Lung (tissue), 12 donors: ENCODE data around the gene ATG5. TPM values are rescaled to one million over a fixed set of nuclear protein-coding genes. Genes with fewer than 3 reads are reported as not detected.

Experiments
- ATAC-seq: fragments of 200-7000 bp; cut with Tn5 transposase; one replicate; pipeline ENCODE4 v1.9.1; 2020; ENCODE audit warnings: moderate number of reproducible peaks; ENCODE audit not compliant: insufficient read depth, low FRiP score
- DNase-seq, 3 donors: peaks; one replicate each; pipeline ENCODE4 v3.0.0-alpha.2; 2013 to 2017
- H3K27ac ChIP-seq, 2 donors: one replicate each; pipeline ENCODE4 v1.5.1; 2013; ENCODE audit warnings: mild to moderate bottlenecking in 2 of 2, moderate library complexity in 2 of 2, control low read depth in 1 of 2, inconsistent platforms in 1 of 2, low read depth in 1 of 2, low read length in 1 of 2
- H3K27me3 ChIP-seq, 3 donors: one replicate each; pipeline ENCODE4 v1.5.1; 2013; ENCODE audit warnings: low read length in 2 of 3; ENCODE audit not compliant: control insufficient read depth in 3 of 3, insufficient read depth in 3 of 3
- H3K36me3 ChIP-seq, 4 donors: one replicate each; pipeline ENCODE4 v1.5.1; 2013; ENCODE audit warnings: low read length in 4 of 4, mild to moderate bottlenecking in 1 of 4, moderate library complexity in 1 of 4; ENCODE audit not compliant: control insufficient read depth in 4 of 4, insufficient read depth in 4 of 4
- H3K4me1 ChIP-seq, 5 donors: one replicate each; pipeline ENCODE4 v1.5.1; 2013; ENCODE audit warnings: low read length in 5 of 5, mild to moderate bottlenecking in 2 of 5, moderate library complexity in 1 of 5; ENCODE audit not compliant: control insufficient read depth in 5 of 5, insufficient read depth in 5 of 5
- H3K4me3 ChIP-seq: one replicate; pipeline ENCODE4 v1.5.1; 2013; ENCODE audit warnings: mild to moderate bottlenecking, control low read depth, moderate library complexity
- H3K9ac ChIP-seq, 2 donors: one replicate each; pipeline ENCODE4 v1.5.1; 2013; ENCODE audit warnings: low read length in 2 of 2, control low read depth in 1 of 2; ENCODE audit not compliant: insufficient read depth in 1 of 2
- H3K9me3 ChIP-seq, 4 donors: one replicate each; pipeline ENCODE4 v1.5.1; 2013; ENCODE audit warnings: low read length in 3 of 4, mild to moderate bottlenecking in 1 of 4, moderate library complexity in 1 of 4; ENCODE audit not compliant: control insufficient read depth in 4 of 4, insufficient read depth in 3 of 4
- WGBS, 2 donors: extraction: QIAGEN DNeasy Blood & Tissue Kit; methylation state at CpG; one replicate each; pipeline ENCODE4 v1.1.7; 2013; 5-methylcytosine and 5-hydroxymethylcytosine counted together
- polyA plus RNA-seq, 2 donors: library from polyadenylated mRNA; stranded (reverse); fragments of 200-250 nt; gene quantifications; one replicate each; pipeline ENCODE4 v1.2.1, GENCODE V29; 2013
- total RNA-seq, 2 donors: library from RNA; depleted of rRNA in 1 of 2; stranded (reverse); fragments of >200 nt in 1 of 2; gene quantifications; one replicate each; pipeline ENCODE4 v1.2.1, GENCODE V29; 2014 to 2021
- TF ChIP-seq, protein P1 (sequence below): IDR thresholded peaks from 2 replicates; pipeline ENCODE4 v1.5.1; 2012; ENCODE audit warnings: mild to moderate bottlenecking; ENCODE audit errors: control extremely low read depth, extremely low read depth
- donor health status: control.
- donor health status: control.
- donor health status: Bipolar disorder and iron deficiency.
- donor health status: healthy.
- donor health status: DM: yes; HTN: yes; CAD: no.

Gene ATG5
- total and polyA plus RNA-seq, 4 donors, result 15.0 to 54.2 (median 22.3) TPM

DNA sequence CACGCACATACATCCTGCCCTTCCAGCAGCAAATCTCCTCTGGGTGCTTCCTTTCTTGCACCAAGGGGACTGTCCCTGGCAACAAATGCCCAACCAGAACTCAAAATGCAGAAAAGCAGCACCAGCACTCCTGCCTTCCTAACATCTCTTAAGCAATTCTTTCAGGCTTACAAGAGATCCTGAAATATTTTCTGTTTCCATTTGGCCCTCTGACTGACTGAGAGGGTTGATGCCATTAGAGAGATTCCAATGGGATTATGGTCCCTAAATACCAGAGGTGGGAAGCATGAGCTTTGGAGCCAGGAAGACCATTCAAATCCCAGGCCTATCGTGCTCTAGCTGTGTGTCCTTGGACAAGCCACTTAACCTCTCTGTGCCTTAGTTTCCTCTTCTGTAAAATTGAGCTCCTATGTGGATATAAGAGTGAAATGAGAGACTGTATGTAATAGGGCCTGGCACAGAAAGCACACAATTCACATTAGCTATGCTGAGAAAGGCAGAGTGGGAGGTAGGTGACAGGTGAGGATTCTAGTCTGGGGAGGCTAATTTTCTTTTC, 182.6 kb downstream of the ATG5 start:
- DNase-seq (no peak), ATAC-seq (no peak)
- Histone ChIP-seq H3K27ac (no peak overlapping the region), H3K36me3 (no peaks in the 10 kb centered on the region), H3K4me1 (no peaks in the 10 kb centered on the region), H3K9ac (no peak overlapping the region), H3K9me3 (no peaks in the 10 kb centered on the region), H3K4me3 (no peak overlapping the region), H3K27me3 (peaks cover 0 to 9% (median 0%) of the 10 kb centered on the region in 3 donors)
- WGBS, 2 donors, result 83 to 88% methylated on average over 2 of the region's 2 CpGs
- TF ChIP-seq, protein P1, sequence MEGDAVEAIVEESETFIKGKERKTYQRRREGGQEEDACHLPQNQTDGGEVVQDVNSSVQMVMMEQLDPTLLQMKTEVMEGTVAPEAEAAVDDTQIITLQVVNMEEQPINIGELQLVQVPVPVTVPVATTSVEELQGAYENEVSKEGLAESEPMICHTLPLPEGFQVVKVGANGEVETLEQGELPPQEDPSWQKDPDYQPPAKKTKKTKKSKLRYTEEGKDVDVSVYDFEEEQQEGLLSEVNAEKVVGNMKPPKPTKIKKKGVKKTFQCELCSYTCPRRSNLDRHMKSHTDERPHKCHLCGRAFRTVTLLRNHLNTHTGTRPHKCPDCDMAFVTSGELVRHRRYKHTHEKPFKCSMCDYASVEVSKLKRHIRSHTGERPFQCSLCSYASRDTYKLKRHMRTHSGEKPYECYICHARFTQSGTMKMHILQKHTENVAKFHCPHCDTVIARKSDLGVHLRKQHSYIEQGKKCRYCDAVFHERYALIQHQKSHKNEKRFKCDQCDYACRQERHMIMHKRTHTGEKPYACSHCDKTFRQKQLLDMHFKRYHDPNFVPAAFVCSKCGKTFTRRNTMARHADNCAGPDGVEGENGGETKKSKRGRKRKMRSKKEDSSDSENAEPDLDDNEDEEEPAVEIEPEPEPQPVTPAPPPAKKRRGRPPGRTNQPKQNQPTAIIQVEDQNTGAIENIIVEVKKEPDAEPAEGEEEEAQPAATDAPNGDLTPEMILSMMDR, result no peak

DNA sequence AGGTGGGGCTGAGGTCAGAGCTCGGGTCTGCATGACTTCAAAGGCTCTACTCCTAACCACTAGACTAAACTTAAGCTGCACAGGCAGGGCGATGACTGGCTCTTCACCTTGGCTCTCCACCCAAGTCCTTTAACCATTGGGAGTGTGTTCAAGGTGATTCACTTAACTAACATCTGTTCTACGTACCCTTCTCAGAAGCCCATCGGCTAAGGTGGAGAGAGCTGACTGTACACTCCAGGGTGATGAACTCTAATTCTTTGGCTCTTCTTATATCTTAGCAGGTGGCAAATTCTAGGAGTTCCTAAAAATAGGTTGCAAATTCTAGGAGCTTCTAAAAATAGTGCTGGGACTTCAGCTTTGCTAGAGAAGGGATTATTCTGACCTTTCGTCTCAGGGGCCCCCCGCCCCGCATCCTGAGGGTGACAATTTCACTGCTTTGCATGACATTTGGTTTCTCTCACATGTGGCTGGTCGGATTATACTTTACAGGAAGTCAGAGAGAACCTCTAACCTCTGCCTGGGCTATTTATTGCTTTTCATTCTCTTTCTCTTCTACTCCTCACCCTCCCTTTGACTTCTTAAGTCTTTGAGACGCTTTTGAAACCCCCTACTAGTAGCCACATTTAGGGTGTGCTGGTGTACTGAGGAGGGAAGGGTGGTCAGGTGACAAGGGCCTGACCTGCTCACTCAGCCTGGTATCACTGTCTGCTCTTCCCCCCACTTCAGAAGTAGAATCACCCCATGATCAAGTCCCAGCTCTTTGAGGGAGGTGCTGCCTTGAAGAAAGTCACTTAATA, 183.9 kb downstream of the ATG5 start:
- Histone ChIP-seq H3K27me3 (peaks cover 0 to 9% (median 0%) of the 10 kb centered on the region in 3 donors), H3K36me3 (no peaks in the 10 kb centered on the region), H3K9ac (no peak overlapping the region), H3K4me1 (no peaks in the 10 kb centered on the region), H3K4me3 (no peak overlapping the region), H3K9me3 (peaks cover 0 to 3% (median 0%) of the 10 kb centered on the region in 4 donors), H3K27ac (no peak overlapping the region)
- no peak for DNase-seq
- TF ChIP-seq, protein P1, result no peak
- 71 to 74% methylated on average over 9 of the region's 9 CpGs for WGBS, 2 donors
- no peak for ATAC-seq

DNA sequence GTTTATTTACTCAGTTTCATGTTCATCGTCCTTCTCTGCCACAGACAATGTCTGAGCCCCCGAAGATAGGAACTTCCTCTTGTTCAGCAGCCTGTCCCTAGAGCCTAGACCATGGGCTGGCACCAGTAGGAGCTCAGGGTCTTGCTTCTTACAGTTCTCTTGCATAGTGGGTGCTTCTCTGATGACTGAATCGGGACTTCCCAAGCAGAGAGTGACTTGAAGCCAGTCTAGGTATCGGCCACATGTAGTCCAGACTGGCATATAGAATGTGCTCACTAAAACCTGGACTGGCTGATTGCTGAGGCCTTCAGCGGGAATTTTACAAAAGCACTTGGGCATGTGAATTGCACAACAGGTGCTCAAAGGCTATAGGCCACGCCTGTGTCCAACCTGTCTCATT, 187.4 kb downstream of the ATG5 start:
- Histone ChIP-seq H3K27ac (no peak overlapping the region), H3K36me3 (no peaks in the 10 kb centered on the region), H3K4me3 (no peak overlapping the region), H3K9ac (no peak overlapping the region), H3K4me1 (no peaks in the 10 kb centered on the region), H3K9me3 (peaks cover 0 to 3% (median 0%) of the 10 kb centered on the region in 4 donors), H3K27me3 (no peaks in the 10 kb centered on the region)
- ATAC-seq, result no peak
- DNase-seq, result no peak
- TF ChIP-seq, protein P1, result no peak
- 72 to 74% methylated on average over 6 of the region's 6 CpGs for WGBS, 2 donors
